ENCODE data around the gene LIN52.
A peak's percentile ranks its signal among the peaks of the same experiment; 100 is the strongest.

LIN52 gene

GRCh38 chr14:74195623-74196022, 110.9 kb downstream of the LIN52 start:
- no peak for DNase-seq

GRCh38 chr14:74198441-74199234, 113.9 kb downstream of the LIN52 start:
- no peak for DNase-seq

- no peak for DNase-seq
Measured at GRCh38 chr14:74202113-74202512, 117.4 kb downstream of the LIN52 start.

- DNase-seq = no peak
Measured at GRCh38 chr14:74203639-74204038, 118.9 kb downstream of the LIN52 start.

GRCh38 chr14:74204491-74204890, 119.7 kb downstream of the LIN52 start:
- no peak for DNase-seq

- no peak for DNase-seq
Measured at GRCh38 chr14:74205882-74206281, 121.1 kb downstream of the LIN52 start.

GRCh38 chr14:74207943-74208342, 123.2 kb downstream of the LIN52 start:
- no peak for DNase-seq

GRCh38 chr14:74208642-74209041, 123.9 kb downstream of the LIN52 start:
- no peak for DNase-seq

- no peak for DNase-seq
Measured at GRCh38 chr14:74211945-74212580, 127.3 kb downstream of the LIN52 start.

- DNase-seq = no peak
Measured at GRCh38 chr14:74213907-74214803, 129.4 kb downstream of the LIN52 start.

- no peak for DNase-seq
Measured at GRCh38 chr14:74216671-74217070, 131.9 kb downstream of the LIN52 start.

- peak; percentile 95 for DNase-seq
Measured at GRCh38 chr14:74217672-74218448, 133.1 kb downstream of the LIN52 start.

GRCh38 chr14:74218462-74218861, 133.7 kb downstream of the LIN52 start:
- no peak for DNase-seq

GRCh38 chr14:74219277-74220205, 134.8 kb downstream of the LIN52 start:
- DNase-seq = no peak

GRCh38 chr14:74220991-74221390, 136.2 kb downstream of the LIN52 start:
- no peak for DNase-seq

- no peak for DNase-seq
Measured at GRCh38 chr14:74221741-74222140, 137.0 kb downstream of the LIN52 start.

- DNase-seq = no peak
Measured at GRCh38 chr14:74223016-74223415, 138.3 kb downstream of the LIN52 start.

GRCh38 chr14:74231784-74232183, 147.0 kb downstream of the LIN52 start:
- no peak for DNase-seq

GRCh38 chr14:74235017-74235416, 150.3 kb downstream of the LIN52 start:
- DNase-seq = no peak

GRCh38 chr14:74237441-74237840, 152.7 kb downstream of the LIN52 start:
- DNase-seq = no peak
